GM23338 (cell line): ENCODE data around the gene ZCCHC24.

Experiments
- EZH2 ChIP-seq: fragments of 200-600 bp; sonication (generic); IDR thresholded peaks from one replicate; pipeline ENCODE4 v1.8.0; 2017; ENCODE audit warnings: antibody characterized with exemption, mild to moderate bottlenecking, low read depth; ENCODE audit not compliant: unreplicated experiment
- EZH2phosphoT487 ChIP-seq: fragments of 200-600 bp; sonication (generic); IDR thresholded peaks from one replicate; pipeline ENCODE4 v1.8.1; 2018; ENCODE audit warnings: antibody characterized with exemption; ENCODE audit not compliant: unreplicated experiment
- JUNB ChIP-seq: IDR thresholded peaks from one replicate; pipeline ENCODE4 v1.6.1; 2016; ENCODE audit warnings: antibody characterized with exemption; ENCODE audit not compliant: unreplicated experiment
- POLR2AphosphoS5 ChIP-seq: IDR thresholded peaks from 2 replicates; pipeline ENCODE4 v1.6.1; 2016; ENCODE audit warnings: antibody characterized with exemption, low read depth
- TF ChIP-seq, protein P1 (sequence below), 2 experiments: fragments of 200-600 bp in 1 of 2; sonication (generic) in 1 of 2; conservative IDR thresholded peaks; 2 replicates each; pipeline versions ENCODE4 v1.5.1 to v1.6.1; 2016 to 2017; ENCODE audit warnings: antibody characterized with exemption in 2 of 2, low read depth in 2 of 2, mild to moderate bottlenecking in 2 of 2, moderate library complexity in 1 of 2
- TF ChIP-seq, protein P2 (sequence below): IDR thresholded peaks from one replicate; pipeline ENCODE4 v1.6.1; 2018; ENCODE audit warnings: antibody characterized with exemption; ENCODE audit not compliant: unreplicated experiment
- TF ChIP-seq, protein P3 (sequence below): IDR thresholded peaks from 2 replicates; pipeline ENCODE4 v1.6.1; 2016; ENCODE audit warnings: antibody characterized with exemption
- TF ChIP-seq, protein P4 (sequence below): fragments of 250-450 bp; sonication (Bioruptor Pico); IDR thresholded peaks from 2 replicates; pipeline ENCODE4 v1.5.0; 2020; ENCODE audit warnings: mild to moderate bottlenecking, moderate library complexity

DNA sequence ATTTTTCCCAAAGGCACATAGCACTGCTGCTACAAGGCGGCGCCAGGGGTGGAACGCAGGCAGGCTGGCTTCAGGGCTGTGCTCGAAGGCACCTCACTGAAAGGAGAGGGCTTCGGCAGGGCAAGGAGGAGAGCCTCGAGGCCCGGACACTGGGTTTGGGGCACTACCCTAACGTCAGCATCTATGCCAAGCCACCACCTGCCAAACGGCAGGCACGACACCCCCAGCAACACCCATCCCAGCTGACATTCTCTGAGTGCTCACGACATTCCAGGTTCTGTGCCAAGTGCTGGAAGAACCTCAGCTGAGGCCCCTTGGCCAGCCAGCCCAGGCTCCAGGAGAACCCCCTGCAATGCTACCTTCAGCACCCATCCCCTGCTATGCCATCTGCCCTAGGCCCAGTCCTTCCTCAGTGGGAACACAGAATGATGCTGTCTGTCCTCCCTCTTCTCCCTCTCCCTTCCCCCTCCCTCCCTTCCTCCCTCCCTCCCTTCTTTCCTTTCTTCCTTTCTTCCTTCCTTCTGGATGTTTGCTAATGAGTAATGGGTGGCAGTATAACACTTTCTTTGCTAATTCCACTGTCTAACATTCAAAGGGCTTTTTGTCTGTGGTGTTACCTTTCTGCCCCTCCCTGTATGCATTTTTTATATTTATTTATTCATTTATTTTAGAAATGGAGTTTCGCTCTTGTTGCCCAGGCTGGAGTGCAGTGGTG is 24.3 kb downstream of the ZCCHC24 start:
- TF ChIP-seq JUNB (no peak), EZH2 (no peak), POLR2AphosphoS5 (no peak), EZH2phosphoT487 (no peak)
- TF ChIP-seq, protein P1, sequence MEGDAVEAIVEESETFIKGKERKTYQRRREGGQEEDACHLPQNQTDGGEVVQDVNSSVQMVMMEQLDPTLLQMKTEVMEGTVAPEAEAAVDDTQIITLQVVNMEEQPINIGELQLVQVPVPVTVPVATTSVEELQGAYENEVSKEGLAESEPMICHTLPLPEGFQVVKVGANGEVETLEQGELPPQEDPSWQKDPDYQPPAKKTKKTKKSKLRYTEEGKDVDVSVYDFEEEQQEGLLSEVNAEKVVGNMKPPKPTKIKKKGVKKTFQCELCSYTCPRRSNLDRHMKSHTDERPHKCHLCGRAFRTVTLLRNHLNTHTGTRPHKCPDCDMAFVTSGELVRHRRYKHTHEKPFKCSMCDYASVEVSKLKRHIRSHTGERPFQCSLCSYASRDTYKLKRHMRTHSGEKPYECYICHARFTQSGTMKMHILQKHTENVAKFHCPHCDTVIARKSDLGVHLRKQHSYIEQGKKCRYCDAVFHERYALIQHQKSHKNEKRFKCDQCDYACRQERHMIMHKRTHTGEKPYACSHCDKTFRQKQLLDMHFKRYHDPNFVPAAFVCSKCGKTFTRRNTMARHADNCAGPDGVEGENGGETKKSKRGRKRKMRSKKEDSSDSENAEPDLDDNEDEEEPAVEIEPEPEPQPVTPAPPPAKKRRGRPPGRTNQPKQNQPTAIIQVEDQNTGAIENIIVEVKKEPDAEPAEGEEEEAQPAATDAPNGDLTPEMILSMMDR (conservative IDR thresholded peaks at IDR 0.05; ENCODE audit: low read depth in 2 of 2) = no peak
- TF ChIP-seq, protein P2, sequence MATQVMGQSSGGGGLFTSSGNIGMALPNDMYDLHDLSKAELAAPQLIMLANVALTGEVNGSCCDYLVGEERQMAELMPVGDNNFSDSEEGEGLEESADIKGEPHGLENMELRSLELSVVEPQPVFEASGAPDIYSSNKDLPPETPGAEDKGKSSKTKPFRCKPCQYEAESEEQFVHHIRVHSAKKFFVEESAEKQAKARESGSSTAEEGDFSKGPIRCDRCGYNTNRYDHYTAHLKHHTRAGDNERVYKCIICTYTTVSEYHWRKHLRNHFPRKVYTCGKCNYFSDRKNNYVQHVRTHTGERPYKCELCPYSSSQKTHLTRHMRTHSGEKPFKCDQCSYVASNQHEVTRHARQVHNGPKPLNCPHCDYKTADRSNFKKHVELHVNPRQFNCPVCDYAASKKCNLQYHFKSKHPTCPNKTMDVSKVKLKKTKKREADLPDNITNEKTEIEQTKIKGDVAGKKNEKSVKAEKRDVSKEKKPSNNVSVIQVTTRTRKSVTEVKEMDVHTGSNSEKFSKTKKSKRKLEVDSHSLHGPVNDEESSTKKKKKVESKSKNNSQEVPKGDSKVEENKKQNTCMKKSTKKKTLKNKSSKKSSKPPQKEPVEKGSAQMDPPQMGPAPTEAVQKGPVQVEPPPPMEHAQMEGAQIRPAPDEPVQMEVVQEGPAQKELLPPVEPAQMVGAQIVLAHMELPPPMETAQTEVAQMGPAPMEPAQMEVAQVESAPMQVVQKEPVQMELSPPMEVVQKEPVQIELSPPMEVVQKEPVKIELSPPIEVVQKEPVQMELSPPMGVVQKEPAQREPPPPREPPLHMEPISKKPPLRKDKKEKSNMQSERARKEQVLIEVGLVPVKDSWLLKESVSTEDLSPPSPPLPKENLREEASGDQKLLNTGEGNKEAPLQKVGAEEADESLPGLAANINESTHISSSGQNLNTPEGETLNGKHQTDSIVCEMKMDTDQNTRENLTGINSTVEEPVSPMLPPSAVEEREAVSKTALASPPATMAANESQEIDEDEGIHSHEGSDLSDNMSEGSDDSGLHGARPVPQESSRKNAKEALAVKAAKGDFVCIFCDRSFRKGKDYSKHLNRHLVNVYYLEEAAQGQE = no peak
- TF ChIP-seq, protein P3, sequence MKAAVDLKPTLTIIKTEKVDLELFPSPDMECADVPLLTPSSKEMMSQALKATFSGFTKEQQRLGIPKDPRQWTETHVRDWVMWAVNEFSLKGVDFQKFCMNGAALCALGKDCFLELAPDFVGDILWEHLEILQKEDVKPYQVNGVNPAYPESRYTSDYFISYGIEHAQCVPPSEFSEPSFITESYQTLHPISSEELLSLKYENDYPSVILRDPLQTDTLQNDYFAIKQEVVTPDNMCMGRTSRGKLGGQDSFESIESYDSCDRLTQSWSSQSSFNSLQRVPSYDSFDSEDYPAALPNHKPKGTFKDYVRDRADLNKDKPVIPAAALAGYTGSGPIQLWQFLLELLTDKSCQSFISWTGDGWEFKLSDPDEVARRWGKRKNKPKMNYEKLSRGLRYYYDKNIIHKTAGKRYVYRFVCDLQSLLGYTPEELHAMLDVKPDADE = no peak
- TF ChIP-seq, protein P4, sequence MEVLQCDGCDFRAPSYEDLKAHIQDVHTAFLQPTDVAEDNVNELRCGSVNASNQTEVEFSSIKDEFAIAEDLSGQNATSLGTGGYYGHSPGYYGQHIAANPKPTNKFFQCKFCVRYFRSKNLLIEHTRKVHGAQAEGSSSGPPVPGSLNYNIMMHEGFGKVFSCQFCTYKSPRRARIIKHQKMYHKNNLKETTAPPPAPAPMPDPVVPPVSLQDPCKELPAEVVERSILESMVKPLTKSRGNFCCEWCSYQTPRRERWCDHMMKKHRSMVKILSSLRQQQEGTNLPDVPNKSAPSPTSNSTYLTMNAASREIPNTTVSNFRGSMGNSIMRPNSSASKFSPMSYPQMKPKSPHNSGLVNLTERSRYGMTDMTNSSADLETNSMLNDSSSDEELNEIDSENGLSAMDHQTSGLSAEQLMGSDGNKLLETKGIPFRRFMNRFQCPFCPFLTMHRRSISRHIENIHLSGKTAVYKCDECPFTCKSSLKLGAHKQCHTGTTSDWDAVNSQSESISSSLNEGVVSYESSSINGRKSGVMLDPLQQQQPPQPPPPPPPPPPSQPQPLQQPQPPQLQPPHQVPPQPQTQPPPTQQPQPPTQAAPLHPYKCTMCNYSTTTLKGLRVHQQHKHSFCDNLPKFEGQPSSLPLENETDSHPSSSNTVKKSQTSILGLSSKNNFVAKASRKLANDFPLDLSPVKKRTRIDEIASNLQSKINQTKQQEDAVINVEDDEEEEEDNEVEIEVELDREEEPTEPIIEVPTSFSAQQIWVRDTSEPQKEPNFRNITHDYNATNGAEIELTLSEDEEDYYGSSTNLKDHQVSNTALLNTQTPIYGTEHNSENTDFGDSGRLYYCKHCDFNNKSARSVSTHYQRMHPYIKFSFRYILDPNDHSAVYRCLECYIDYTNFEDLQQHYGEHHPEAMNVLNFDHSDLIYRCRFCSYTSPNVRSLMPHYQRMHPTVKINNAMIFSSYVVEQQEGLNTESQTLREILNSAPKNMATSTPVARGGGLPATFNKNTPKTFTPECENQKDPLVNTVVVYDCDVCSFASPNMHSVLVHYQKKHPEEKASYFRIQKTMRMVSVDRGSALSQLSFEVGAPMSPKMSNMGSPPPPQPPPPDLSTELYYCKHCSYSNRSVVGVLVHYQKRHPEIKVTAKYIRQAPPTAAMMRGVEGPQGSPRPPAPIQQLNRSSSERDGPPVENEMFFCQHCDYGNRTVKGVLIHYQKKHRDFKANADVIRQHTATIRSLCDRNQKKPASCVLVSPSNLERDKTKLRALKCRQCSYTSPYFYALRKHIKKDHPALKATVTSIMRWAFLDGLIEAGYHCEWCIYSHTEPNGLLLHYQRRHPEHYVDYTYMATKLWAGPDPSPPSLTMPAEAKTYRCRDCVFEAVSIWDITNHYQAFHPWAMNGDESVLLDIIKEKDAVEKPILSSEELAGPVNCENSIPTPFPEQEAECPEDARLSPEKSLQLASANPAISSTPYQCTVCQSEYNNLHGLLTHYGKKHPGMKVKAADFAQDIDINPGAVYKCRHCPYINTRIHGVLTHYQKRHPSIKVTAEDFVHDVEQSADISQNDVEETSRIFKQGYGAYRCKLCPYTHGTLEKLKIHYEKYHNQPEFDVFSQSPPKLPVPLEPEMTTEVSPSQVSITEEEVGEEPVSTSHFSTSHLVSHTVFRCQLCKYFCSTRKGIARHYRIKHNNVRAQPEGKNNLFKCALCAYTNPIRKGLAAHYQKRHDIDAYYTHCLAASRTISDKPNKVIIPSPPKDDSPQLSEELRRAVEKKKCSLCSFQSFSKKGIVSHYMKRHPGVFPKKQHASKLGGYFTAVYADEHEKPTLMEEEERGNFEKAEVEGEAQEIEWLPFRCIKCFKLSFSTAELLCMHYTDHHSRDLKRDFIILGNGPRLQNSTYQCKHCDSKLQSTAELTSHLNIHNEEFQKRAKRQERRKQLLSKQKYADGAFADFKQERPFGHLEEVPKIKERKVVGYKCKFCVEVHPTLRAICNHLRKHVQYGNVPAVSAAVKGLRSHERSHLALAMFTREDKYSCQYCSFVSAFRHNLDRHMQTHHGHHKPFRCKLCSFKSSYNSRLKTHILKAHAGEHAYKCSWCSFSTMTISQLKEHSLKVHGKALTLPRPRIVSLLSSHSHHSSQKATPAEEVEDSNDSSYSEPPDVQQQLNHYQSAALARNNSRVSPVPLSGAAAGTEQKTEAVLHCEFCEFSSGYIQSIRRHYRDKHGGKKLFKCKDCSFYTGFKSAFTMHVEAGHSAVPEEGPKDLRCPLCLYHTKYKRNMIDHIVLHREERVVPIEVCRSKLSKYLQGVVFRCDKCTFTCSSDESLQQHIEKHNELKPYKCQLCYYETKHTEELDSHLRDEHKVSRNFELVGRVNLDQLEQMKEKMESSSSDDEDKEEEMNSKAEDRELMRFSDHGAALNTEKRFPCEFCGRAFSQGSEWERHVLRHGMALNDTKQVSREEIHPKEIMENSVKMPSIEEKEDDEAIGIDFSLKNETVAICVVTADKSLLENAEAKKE (CRISPR knock-in tag) = no peak
